Activated B cell treated with CpG ODN at 0.5 μM for 24 hours (primary cell): ENCODE data around the gene TEX52. TPM values are rescaled to one million over a fixed set of nuclear protein-coding genes. Genes with fewer than 3 reads are reported as not detected.
"Not testable (repeated sequence)": the region's sequence is repeated elsewhere in the genome, so short reads cannot be mapped to it uniquely, and the experiment has no call there.

ENCODE experiments used
- ATAC-seq: fragments of 200-7000 bp; cut with Tn5 transposase; one replicate; pipeline ENCODE4 v1.10.0; 2021; ENCODE audit warnings: low read depth, mild to moderate bottlenecking, moderate library complexity
- CTCF ChIA-PET: fragments of 350-600 bp; sonication (Branson Sonifier 250); formaldehyde crosslinking; loops from one replicate; lab custom pipeline; 2021; ENCODE audit warnings: antibody characterized with exemption; lab: Charles Lee
- POLR2A ChIA-PET: fragments of 350-600 bp; sonication (Branson Sonifier 250); formaldehyde crosslinking; loops from one replicate; lab custom pipeline; 2021; ENCODE audit warnings: antibody characterized with exemption; lab: Charles Lee
- DNase-seq: peaks from one replicate; pipeline ENCODE4 v3.0.0; 2022
- H3K27ac Mint-ChIP-seq: one replicate; pipeline ENCODE4 v1.8.0; 2020; ENCODE audit warnings: mixed read lengths
- H3K27me3 Mint-ChIP-seq: one replicate; pipeline ENCODE4 v1.8.0; 2021; ENCODE audit warnings: mixed read lengths
- H3K36me3 Mint-ChIP-seq: one replicate; pipeline ENCODE4 v1.8.0; 2021; ENCODE audit warnings: low read depth, mixed read lengths
- H3K4me1 Mint-ChIP-seq: one replicate; pipeline ENCODE4 v1.8.0; 2021; ENCODE audit warnings: mixed read lengths
- H3K4me3 Mint-ChIP-seq: one replicate; pipeline ENCODE4 v1.8.0; 2020; ENCODE audit warnings: mild to moderate bottlenecking, mixed read lengths
- H3K9me3 Mint-ChIP-seq: one replicate; pipeline ENCODE4 v1.8.0; 2020; ENCODE audit warnings: mixed read lengths
- intact Hi-C: fragments of 100-400 bp; cut with micrococcal nuclease; formaldehyde crosslinking; loops from one replicate; pipeline ENCODE4 v1.15.1; 2024
- total RNA-seq: library from RNA; stranded (reverse); gene quantifications from 2 replicates; pipeline ENCODE4 v1.2.3, GENCODE V29; 2022
- TF ChIP-seq, protein P1 (sequence below): fragments of 200-600 bp; IDR thresholded peaks from one replicate; pipeline ENCODE4 v1.8.0; 2022; ENCODE audit warnings: antibody characterized with exemption, mild to moderate bottlenecking

Gene TEX52
- total RNA-seq, 1 donor from 2014 or later, result not detected

DNA sequence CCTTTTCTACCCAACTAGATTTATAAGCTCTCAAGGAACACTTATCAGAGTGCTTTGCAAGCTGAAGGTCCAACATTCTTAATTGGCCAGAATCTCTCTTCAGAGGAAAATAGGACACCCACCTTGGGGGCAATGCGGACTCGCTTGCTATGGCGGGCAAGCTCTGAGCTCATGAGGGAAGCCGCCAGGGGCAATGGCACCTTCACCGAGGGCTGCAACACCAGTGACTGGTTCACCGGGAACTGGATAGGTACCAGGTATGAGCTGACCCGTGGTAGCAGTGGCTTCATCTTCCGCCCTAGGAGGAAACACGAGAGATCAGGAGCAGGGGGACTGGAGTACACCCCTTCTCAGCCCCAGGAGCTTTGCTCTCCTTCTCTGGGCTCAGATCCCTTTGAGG is 7.4 kb upstream of the TEX52 start:
- TF ChIP-seq, protein P1, sequence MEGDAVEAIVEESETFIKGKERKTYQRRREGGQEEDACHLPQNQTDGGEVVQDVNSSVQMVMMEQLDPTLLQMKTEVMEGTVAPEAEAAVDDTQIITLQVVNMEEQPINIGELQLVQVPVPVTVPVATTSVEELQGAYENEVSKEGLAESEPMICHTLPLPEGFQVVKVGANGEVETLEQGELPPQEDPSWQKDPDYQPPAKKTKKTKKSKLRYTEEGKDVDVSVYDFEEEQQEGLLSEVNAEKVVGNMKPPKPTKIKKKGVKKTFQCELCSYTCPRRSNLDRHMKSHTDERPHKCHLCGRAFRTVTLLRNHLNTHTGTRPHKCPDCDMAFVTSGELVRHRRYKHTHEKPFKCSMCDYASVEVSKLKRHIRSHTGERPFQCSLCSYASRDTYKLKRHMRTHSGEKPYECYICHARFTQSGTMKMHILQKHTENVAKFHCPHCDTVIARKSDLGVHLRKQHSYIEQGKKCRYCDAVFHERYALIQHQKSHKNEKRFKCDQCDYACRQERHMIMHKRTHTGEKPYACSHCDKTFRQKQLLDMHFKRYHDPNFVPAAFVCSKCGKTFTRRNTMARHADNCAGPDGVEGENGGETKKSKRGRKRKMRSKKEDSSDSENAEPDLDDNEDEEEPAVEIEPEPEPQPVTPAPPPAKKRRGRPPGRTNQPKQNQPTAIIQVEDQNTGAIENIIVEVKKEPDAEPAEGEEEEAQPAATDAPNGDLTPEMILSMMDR, result no peak
- intact Hi-C loops, result no loop called here
- no peak overlapping the region for H3K27ac Mint-ChIP-seq
- H3K4me1 Mint-ChIP-seq, result no peaks in the 10 kb centered on the region
- H3K36me3 Mint-ChIP-seq, result peaks cover 2% of the 10 kb centered on the region
- H3K4me3 Mint-ChIP-seq, result no peak overlapping the region
- DNase-seq (no peak), ATAC-seq (no peak)
- H3K27me3 Mint-ChIP-seq, result no peaks in the 10 kb centered on the region
- H3K9me3 Mint-ChIP-seq, result no peaks in the 10 kb centered on the region
- ChIA-PET POLR2A (interaction anchor here (1.1 kb wide), 1 partner anchor 13 kb away, joined by 3 read pairs; the partner anchor contains the start of genes FOXM1 and RHNO1), CTCF (no interaction called here)

DNA sequence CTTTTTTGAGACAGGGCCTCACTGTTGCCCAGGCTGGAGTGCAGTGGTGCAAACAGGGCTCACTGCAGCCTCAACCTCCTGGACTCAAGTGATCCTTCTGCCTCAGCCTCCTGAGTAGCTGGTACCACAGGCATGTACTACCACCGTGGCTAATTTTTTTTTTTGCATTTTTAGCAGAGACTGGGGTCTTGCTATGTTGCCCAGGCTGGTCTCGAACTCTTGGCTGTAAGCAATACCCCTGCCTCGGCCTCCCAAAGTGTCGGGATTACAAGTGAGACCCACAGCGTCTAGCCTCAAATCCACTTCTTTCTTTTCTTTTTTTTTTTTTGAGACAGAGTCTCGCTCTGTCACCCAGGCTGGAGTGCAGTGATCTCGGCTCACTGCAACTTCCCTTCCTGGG is 6.6 kb upstream of the TEX52 start:
- H3K9me3 Mint-ChIP-seq, H3K4me3 Mint-ChIP-seq, ATAC-seq, H3K27me3 Mint-ChIP-seq, H3K36me3 Mint-ChIP-seq, intact Hi-C loops, H3K4me1 Mint-ChIP-seq, DNase-seq, CTCF ChIA-PET, H3K27ac Mint-ChIP-seq: not testable (repeated sequence)
- POLR2A ChIA-PET, result interaction anchor here (1.1 kb wide), 1 partner anchor 14 kb away, joined by 3 read pairs; the partner anchor contains the start of genes FOXM1 and RHNO1

- Mint-ChIP-seq H3K9me3 (no peaks in the 10 kb centered on the region), H3K36me3 (peaks cover 10% of the 10 kb centered on the region), H3K27ac (no peak overlapping the region), H3K4me1 (no peaks in the 10 kb centered on the region), H3K27me3 (no peaks in the 10 kb centered on the region), H3K4me3 (no peak overlapping the region)
- ChIA-PET POLR2A (no interaction called here), CTCF (no interaction called here)
- DNase-seq (no peak), ATAC-seq (no peak)
- intact Hi-C loops, result no loop called here
- TF ChIP-seq, protein P1, result no peak
Measured at GRCh38 chr12:2862876-2863275, 6.0 kb upstream of the TEX52 start.

DNA sequence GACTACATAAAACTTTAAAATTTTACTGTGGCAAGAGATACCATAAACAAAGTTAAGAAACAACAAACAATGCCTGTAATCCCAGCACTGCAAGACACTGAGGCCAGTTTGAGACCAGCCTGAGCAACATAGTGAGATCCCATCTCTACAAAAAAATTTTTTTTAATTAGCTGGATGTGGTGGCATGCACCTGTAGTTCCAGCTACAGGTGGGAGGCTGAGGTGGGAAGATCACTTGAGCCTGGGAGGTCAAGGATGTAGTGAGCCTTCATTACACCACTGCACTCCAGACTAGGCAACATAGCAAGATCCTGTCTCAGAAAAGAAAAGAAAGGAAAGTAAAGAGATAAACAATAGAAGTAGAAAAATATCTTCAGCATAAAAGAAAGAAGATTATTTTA is 3.3 kb upstream of the TEX52 start:
- peaks cover 20% of the 10 kb centered on the region for H3K36me3 Mint-ChIP-seq
- no peaks in the 10 kb centered on the region for H3K4me1 Mint-ChIP-seq
- TF ChIP-seq, protein P1, result no peak
- intact Hi-C loops, result no loop called here
- no peak overlapping the region for H3K4me3 Mint-ChIP-seq
- H3K27me3 Mint-ChIP-seq, result no peaks in the 10 kb centered on the region
- POLR2A ChIA-PET, result no interaction called here
- DNase-seq (no peak), ATAC-seq (no peak)
- CTCF ChIA-PET, result no interaction called here
- no peak overlapping the region for H3K27ac Mint-ChIP-seq
- no peaks in the 10 kb centered on the region for H3K9me3 Mint-ChIP-seq

DNA sequence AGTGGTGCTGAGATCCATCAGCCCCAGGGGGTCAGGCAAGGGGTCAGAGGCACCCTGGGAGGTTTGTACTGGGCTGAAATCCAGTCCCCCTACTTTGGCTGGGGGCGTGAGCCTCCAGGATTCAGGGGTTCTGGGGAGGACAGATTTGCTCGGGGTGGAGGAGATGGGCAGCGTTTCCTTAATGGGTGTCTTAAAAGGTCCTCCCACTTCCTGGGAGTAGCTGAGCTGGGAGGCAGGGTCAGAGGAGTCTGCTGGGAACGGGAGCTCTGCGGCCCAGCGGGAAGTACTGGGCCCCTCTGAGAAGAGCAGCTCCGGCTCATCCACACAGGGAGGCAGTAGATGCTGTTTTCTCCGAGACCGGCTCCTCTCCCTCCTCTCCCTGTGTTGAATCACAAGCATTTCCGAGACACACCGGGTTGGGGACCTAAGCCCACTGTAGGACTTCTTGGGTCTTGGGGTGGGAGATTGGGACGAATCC is 2.1 kb upstream of the TEX52 start:
- Mint-ChIP-seq H3K4me3 (no peak overlapping the region), H3K9me3 (no peaks in the 10 kb centered on the region), H3K4me1 (no peaks in the 10 kb centered on the region), H3K27me3 (no peaks in the 10 kb centered on the region), H3K27ac (no peak overlapping the region), H3K36me3 (peaks cover 24% of the 10 kb centered on the region)
- ATAC-seq, result no peak
- DNase-seq, result no peak
- CTCF ChIA-PET, result no interaction called here
- POLR2A ChIA-PET, result no interaction called here
- TF ChIP-seq, protein P1, result no peak
- intact Hi-C loops, result no loop called here

GRCh38 chr12:2858334-2858733 is 1.5 kb upstream of the TEX52 start:
- Mint-ChIP-seq H3K36me3 (peaks cover 24% of the 10 kb centered on the region), H3K27me3 (no peaks in the 10 kb centered on the region), H3K9me3 (no peaks in the 10 kb centered on the region), H3K4me1 (peaks cover 2% of the 10 kb centered on the region), H3K4me3 (no peak overlapping the region), H3K27ac (no peak overlapping the region)
- CTCF ChIA-PET, result no interaction called here
- DNase-seq (no peak), ATAC-seq (no peak)
- POLR2A ChIA-PET, result no interaction called here
- intact Hi-C loops, result no loop called here
- TF ChIP-seq, protein P1, result no peak
